LNCaP clone FGC (cell line): ENCODE results near the gene ERAS.
A peak's percentile ranks its signal among the peaks of the same experiment; 100 is the strongest.

Experiments
- DNase-seq: peaks from one replicate; pipeline ENCODE4 v3.0.0-alpha.2; 2011; ENCODE audit warnings: low read depth
- H3K4me3 ChIP-seq: 2 replicates; pipeline ENCODE4 v1.5.1; 2011; ENCODE audit warnings: mild to moderate bottlenecking, low read depth, low read length, control low read depth
- TF ChIP-seq, protein P1 (sequence below): IDR thresholded peaks from 2 replicates; pipeline ENCODE4 v1.5.1; 2012; ENCODE audit warnings: mild to moderate bottlenecking; ENCODE audit not compliant: control insufficient read depth, insufficient read depth; ENCODE audit errors: extremely low read depth

Gene ERAS

DNA sequence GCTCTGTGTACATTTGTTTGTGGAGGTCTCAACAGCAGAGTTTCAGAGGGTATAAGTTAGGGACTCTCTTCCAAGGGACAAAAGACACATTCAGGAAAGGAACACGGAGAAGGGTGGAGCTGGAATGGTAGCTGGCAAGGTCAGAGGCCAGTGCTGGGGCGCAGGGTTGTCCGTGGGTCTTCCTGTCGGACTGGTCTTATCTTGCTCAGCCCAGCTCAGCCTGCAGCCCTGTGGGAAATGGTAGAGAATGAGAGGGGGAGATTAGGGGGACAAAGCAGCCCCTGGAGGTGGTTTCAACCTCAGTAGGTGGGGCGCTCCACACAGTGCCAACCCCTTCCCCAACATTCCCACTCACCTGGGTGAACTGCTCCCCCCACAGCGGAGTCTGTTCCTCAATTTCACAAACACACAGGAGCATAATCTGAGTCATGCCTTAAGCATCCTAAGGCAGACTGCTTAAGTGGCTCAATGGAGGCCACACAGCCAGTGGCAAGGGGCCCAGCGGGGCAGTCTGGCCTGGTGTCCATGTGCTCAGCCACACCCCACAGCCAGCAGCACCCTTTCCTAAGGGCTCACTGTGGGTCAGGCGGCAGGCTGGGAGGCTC, 31.3 kb upstream of the ERAS start:
- H3K4me3 ChIP-seq = no peak overlapping the region
- DNase-seq = no peak
- TF ChIP-seq, protein P1, sequence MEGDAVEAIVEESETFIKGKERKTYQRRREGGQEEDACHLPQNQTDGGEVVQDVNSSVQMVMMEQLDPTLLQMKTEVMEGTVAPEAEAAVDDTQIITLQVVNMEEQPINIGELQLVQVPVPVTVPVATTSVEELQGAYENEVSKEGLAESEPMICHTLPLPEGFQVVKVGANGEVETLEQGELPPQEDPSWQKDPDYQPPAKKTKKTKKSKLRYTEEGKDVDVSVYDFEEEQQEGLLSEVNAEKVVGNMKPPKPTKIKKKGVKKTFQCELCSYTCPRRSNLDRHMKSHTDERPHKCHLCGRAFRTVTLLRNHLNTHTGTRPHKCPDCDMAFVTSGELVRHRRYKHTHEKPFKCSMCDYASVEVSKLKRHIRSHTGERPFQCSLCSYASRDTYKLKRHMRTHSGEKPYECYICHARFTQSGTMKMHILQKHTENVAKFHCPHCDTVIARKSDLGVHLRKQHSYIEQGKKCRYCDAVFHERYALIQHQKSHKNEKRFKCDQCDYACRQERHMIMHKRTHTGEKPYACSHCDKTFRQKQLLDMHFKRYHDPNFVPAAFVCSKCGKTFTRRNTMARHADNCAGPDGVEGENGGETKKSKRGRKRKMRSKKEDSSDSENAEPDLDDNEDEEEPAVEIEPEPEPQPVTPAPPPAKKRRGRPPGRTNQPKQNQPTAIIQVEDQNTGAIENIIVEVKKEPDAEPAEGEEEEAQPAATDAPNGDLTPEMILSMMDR = no peak

DNA sequence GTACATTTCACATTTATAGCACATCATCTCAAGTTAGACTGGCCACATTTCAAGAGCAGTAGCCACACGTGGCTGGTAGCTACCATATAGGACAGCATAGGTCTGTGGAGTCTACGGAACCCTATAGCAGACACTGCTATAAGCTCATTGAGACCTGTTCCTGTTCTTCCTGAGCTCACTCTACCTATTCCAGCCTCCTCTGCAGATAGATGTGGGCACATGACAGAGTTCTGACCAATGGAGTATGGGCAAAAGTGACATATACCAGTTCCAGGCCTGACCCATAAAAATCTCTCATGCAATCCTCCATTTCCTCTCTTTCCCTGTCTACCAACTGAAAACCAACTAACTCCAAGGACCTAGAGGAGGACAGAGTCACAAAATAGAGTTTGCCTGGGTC, 28.0 kb upstream of the ERAS start:
- H3K4me3 ChIP-seq = no peak overlapping the region
- TF ChIP-seq, protein P1 = no peak
- no peak for DNase-seq

DNA sequence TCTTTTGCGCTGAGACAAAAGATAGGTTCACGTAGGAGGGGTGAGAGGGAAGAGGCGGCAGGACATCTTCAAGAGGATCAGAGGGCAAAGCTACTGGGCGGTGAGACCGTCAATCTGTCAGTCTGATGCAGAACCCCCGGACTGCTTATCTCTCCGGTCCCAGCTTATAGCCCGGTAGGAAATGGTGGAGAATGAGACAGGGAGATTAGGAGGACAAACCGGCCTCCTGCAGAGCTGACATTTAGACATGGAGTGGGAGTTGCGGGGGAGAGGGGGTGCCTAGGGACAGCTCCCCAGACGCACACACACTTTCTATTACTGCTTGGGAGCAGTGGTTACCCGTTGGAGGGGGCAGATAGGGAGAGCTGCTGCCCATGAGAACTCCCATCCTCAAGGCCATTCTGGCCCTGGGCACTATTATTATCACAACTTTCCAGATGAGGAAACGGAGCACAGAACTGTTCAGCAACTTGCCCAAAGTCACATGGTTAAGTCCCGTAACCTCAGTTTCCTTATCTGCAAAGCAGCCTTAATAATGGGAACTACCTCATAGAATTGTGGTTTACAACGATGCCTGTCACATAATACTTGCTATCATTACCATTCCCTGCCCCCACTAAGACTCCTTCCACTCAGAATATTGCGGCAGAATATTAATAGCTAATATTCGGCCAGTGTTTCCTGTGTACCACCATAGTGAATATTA, 25.6 kb upstream of the ERAS start:
- H3K4me3 ChIP-seq = peak overlapping the region; percentile 68
- TF ChIP-seq, protein P1 = no peak
- DNase-seq = no peak

DNA sequence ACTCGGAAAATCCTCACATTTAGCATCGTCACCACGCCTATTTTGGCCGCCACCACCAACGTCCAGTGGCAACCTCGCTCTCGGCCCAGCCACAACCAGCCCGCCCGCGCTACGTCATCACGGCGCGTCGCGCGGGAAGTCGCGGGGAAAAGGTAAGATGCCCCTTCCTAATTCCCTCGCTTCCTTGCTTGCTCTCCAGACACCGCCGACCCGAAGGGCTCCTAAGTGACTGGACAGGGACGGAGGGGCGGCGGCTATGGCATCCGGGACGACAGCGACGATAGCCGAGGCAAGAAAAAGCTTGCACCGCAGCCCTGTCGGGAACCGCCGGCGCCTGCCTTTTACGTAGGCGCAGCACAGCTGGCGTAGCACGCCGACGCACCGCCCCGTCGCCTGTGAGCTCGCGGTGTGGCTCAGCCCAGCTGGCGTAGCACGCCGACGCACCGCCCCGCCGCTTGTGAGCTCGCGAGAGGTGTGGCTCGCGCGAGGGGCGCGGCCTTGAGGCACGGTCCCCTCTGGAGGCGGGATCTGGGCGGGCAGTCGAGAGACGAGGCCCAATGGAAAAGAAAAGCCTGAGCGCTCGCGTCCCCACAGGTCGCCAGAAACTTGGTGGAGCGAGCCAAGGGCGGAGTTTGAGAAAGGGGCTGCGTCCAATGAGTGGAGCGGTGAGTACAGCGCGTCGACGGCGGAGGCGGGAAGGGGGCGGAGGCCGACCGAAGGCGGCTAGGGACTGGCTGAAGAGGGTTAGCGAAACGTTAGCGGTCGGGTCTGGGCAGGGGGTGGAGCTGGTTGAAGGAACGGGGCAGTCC, 24.8 kb upstream of the ERAS start, which contains the start of gene HDAC6:
TSS of gene HDAC6 (plus strand) at position 788 of the 809 bp plus-strand sequence. CDS start 626 bp downstream, outside the sequence.
- TF ChIP-seq, protein P1 = no peak
- peak; percentile 97 for DNase-seq

DNA sequence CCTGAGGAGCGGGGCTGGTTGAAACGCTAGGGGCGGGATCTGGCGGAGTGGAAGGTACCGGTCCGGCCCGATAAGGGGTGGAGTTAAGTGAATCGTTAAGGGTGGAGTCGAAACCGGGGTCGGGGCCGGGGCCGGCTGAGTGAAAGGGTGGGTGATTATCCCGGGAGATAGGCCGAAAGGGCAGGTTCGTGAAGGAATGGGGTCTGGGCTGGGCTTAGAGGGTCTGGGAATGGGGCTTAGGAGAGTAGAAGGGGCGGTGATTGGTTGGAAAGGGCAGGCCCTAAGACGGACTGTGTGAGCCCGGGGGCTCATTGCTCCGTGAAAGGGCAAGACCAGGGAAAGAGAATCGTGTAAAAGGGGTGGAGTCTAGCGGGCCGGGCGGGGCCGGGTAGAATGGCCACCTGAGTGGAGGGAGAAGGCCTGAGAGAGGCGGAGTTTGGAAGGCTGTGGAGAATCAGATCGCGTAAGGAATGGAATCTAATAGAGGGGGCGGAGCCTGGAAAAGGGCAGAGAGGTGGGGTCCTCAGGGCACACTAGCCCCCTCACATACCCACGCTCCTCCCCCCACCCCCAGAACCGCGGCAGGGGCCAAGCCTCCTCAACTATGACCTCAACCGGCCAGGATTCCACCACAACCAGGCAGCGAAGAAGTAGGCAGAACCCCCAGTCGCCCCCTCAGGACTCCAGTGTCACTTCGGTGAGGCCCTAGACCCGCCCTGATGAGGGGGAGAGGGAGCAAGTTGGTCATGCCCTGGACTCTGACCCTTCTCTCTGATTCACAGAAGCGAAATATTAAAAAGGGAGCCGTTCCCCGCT, 24.0 kb upstream of the ERAS start:
- DNase-seq = peak; percentile 65
- H3K4me3 ChIP-seq = peak overlapping the region; percentile 69
- TF ChIP-seq, protein P1 = no peak

More for the DNA sequence above, 24.8 kb upstream of the ERAS start, which contains the start of gene HDAC6:
- H3K4me3 ChIP-seq = peak within 1 kb of the TSS; percentile 69

DNA sequence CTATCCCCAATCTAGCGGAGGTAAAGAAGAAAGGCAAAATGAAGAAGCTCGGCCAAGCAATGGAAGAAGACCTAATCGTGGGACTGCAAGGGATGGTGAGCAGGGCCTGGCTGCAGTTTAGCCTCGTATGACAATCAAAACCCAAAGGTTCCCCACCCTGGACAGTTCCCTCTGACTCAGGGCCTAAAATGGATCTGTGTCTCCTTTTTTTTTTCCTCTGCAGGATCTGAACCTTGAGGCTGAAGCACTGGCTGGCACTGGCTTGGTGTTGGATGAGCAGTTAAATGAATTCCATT, 23.5 kb upstream of the ERAS start:
- peak overlapping the region; percentile 69 for H3K4me3 ChIP-seq
- no peak for DNase-seq

More for the DNA sequence above, 23.5 kb upstream of the ERAS start:
- TF ChIP-seq, protein P1 = no peak
